Peyer's patch (tissue), 4 donors: ENCODE results near the gene COPZ1. TPM values are rescaled to one million over a fixed set of nuclear protein-coding genes. Genes with fewer than 3 reads are reported as not detected.
"Not testable (repeated sequence)": the region's sequence is repeated elsewhere in the genome, so short reads cannot be mapped to it uniquely, and the experiment has no call there.

ENCODE experiments used
- DNase-seq, 3 donors: peaks; one replicate each; pipeline ENCODE4 v3.0.0-alpha.2; 2017 to 2019
- H3K27ac ChIP-seq, 4 donors: fragments of 200-600 bp; sonication (generic); one replicate each; pipeline ENCODE4 v1.5.1; 2016 to 2019
- H3K27me3 ChIP-seq, 2 donors: fragments of 200-600 bp; sonication (generic); one replicate each; pipeline ENCODE4 v1.5.1; 2019
- H3K36me3 ChIP-seq, 3 donors: fragments of 200-600 bp; sonication (generic); one replicate each; pipeline ENCODE4 v1.5.1; 2016 to 2019
- H3K4me1 ChIP-seq, 4 donors: fragments of 200-600 bp; sonication (generic); one replicate each; pipeline ENCODE4 v1.5.1; 2016 to 2019
- H3K4me3 ChIP-seq, 4 donors: fragments of 200-600 bp; sonication (generic); 1 replicate in 3 of 4; 2 replicates in 1 of 4; pipeline ENCODE4 v1.5.1; 2016 to 2019; ENCODE audit warnings: mild to moderate bottlenecking in 1 of 4
- H3K9me3 ChIP-seq, 4 donors: fragments of 200-600 bp; sonication (generic); one replicate each; pipeline ENCODE4 v1.5.1; 2016 to 2019; ENCODE audit warnings: mild to moderate bottlenecking in 1 of 4
- CTCF ChIP-seq, 6 experiments: fragments of 450-650 bp in 4 of 6; fragments of 200-600 bp in 2 of 6; sonication (generic) in 1 of 6; IDR thresholded peaks; one replicate each; pipeline ENCODE4 v1.5.1; 2017 to 2019; ENCODE audit warnings: antibody characterized with exemption in 6 of 6, mild to moderate bottlenecking in 3 of 6, moderate library complexity in 1 of 6
- POLR2A ChIP-seq, 2 donors: fragments of 450-650 bp; IDR thresholded peaks; one replicate each; pipeline ENCODE4 v1.5.1; 2017; ENCODE audit warnings: antibody characterized with exemption in 2 of 2, mild to moderate bottlenecking in 2 of 2, moderate library complexity in 2 of 2
- total RNA-seq, 4 donors: library from RNA; depleted of rRNA; stranded (reverse); fragments of >200 nt; gene quantifications; one replicate each; pipeline ENCODE4 v1.1.0, GENCODE V29; 2016

Gene COPZ1
- total RNA-seq, 4 donors from 2014 or later, result 42.4 to 66.9 (median 54.2) TPM

GRCh38 chr12:54304187-54304810 lies 20.6 kb upstream of the COPZ1 start:
- no peak overlapping the region for H3K27ac ChIP-seq
- H3K4me1 ChIP-seq, result peaks cover 0 to 19% (median 9%) of the 10 kb centered on the region in 4 donors
- no peaks in the 10 kb centered on the region for H3K27me3 ChIP-seq
- no peak for TF ChIP-seq POLR2A (IDR thresholded peaks at IDR 0.05)
- no peak for TF ChIP-seq CTCF (IDR thresholded peaks at IDR 0.05)
- DNase-seq, result peak; percentile 57 to 81 (median 78)
- H3K9me3 ChIP-seq, result no peaks in the 10 kb centered on the region
- H3K36me3 ChIP-seq, result no peaks in the 10 kb centered on the region
- H3K4me3 ChIP-seq, result no peak overlapping the region

DNA sequence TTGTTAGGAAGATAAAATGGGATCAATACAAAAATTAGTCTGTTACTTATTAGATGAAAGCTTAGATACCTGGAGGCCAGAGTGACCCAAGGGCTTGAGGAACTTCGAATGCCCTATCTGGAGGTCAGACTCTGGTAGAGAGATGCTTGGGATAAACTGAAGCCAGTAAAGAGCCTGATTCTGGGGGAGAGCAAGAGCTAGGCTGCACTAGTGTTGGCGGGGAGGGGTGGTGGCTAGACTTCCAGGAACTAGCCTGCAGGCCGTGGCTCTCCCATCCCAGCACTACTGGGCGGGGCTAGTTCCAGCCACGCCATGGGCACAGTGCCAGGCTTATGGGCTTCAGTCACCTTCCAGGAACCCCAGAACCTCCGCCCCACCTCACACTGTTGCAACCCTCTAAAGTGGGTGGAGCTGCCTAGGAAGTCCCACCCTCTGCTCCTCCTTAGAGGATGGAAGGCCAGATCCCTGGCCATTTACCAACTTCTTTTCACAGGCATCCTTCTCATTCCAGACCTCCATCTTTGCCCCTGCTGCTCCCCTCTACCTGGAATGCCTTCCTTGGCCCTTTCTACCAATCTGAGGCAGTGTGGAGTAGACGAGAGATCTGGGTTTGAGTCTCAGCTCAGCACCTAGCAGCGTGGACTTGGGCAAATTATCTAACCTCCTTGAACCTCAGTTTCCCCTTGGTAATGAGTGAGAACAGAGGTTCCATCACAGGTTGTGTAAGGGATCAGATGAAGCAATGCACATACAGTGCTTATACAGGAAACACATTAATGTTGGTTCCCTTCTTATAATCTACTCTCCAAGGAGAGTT lies 17.8 kb upstream of the COPZ1 start:
- TF ChIP-seq CTCF (IDR thresholded peaks at IDR 0.05) (no peak), POLR2A (IDR thresholded peaks at IDR 0.05) (no peak)
- no peaks in the 10 kb centered on the region for H3K27me3 ChIP-seq
- no peak overlapping the region for H3K4me3 ChIP-seq
- no peak overlapping the region for H3K27ac ChIP-seq
- peaks cover 0 to 13% (median 7%) of the 10 kb centered on the region in 4 donors for H3K4me1 ChIP-seq
- H3K36me3 ChIP-seq, result no peaks in the 10 kb centered on the region
- no peaks in the 10 kb centered on the region for H3K9me3 ChIP-seq
- DNase-seq, result peak in 2 of 3 donors; percentile 91 to 92

- no peaks in the 10 kb centered on the region for H3K9me3 ChIP-seq
- H3K27ac ChIP-seq, result no peak overlapping the region
- peaks cover 0 to 9% (median 1%) of the 10 kb centered on the region in 4 donors for H3K4me1 ChIP-seq
- DNase-seq, result no peak
- no peak overlapping the region for H3K4me3 ChIP-seq
- TF ChIP-seq CTCF (IDR thresholded peaks at IDR 0.05), result no peak
- no peak for TF ChIP-seq POLR2A (IDR thresholded peaks at IDR 0.05)
- H3K27me3 ChIP-seq, result no peaks in the 10 kb centered on the region
- H3K36me3 ChIP-seq, result no peaks in the 10 kb centered on the region
These were observed 13.9 kb upstream of the COPZ1 start for GRCh38 chr12:54311051-54311450.

DNA sequence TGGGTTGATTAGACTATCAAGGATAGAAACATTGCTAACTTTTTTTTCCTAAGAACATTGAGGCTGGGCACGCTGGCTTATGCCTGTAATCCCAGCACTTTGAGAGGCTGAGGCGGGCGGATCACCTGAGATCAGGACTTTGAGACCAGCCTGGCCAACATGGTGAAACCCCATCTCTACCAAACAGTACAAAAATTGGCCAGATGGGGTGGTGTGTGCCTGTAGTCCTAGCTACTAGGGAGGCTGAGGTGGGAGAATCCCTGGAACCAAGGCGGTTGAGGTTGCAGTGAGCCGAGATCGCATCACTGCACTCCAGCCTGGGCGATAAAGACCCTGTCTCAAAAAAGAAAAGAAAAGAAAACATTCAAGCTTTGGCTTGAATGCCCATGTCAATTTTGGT lies 12.6 kb upstream of the COPZ1 start:
- not testable (repeated sequence) for H3K4me1 ChIP-seq, H3K36me3 ChIP-seq, H3K27ac ChIP-seq, H3K9me3 ChIP-seq, H3K4me3 ChIP-seq, H3K27me3 ChIP-seq, DNase-seq

DNA sequence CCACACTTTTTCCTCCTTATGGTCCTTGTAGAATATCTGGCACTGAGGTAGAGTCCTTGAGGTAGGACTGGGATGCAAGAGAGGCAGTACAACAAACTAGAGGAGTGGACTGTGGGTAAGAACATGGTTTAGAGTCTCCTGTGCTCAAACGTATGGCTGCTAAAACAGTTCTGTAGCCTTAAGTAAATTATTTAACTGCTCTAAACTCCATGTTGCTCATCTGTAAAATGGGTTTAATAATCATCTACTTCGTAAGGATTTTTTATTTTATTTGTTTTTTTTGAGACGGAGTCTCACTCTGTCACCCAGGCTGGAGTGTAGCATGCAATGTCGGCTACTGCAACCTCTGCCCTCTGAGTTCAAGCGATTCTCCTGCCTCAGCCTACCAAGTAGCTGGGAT lies 3.6 kb upstream of the COPZ1 start:
- H3K4me3 ChIP-seq, result no peak overlapping the region
- no peaks in the 10 kb centered on the region for H3K36me3 ChIP-seq
- DNase-seq, result no peak
- H3K27me3 ChIP-seq, result no peaks in the 10 kb centered on the region
- no peaks in the 10 kb centered on the region for H3K9me3 ChIP-seq
- no peak for TF ChIP-seq POLR2A (IDR thresholded peaks at IDR 0.05)
- TF ChIP-seq CTCF (IDR thresholded peaks at IDR 0.05), result no peak
- peaks cover 0 to 11% (median 6%) of the 10 kb centered on the region in 4 donors for H3K4me1 ChIP-seq
- H3K27ac ChIP-seq, result no peak overlapping the region

- not testable (repeated sequence) for H3K27me3 ChIP-seq, H3K9me3 ChIP-seq, DNase-seq, H3K36me3 ChIP-seq
- Histone ChIP-seq H3K4me3 (peak overlapping the region; percentile 49 to 83 (median 66)), H3K27ac (peak overlapping the region; percentile 70 to 91 (median 80)), H3K4me1 (peaks cover 0 to 52% (median 7%) of the 10 kb centered on the region in 4 donors)
These were observed 645 bp downstream of the COPZ1 start for GRCh38 chr12:54325442-54326109.
